B cell (primary cell): Measurements from ENCODE around the gene STAT5B.

ENCODE experiments used
- CTCF ChIP-seq: fragments of 200-600 bp; IDR thresholded peaks from one replicate; pipeline ENCODE4 v1.8.0; 2022; ENCODE audit warnings: antibody characterized with exemption, mild to moderate bottlenecking
- EZH2 ChIP-seq: IDR thresholded peaks from 2 replicates; pipeline ENCODE4 v1.6.1; 2012; ENCODE audit warnings: borderline replicate concordance, low read depth, mild to moderate bottlenecking, moderate library complexity, low read length; ENCODE audit not compliant: insufficient read depth, poor library complexity, severe bottlenecking

- TF ChIP-seq CTCF = no peak
- TF ChIP-seq EZH2 = no peak
These were observed 1.1 kb upstream of the STAT5B start for GRCh38 chr17:42277342-42277712.
